IMR-90 (cell line): ENCODE data around the gene XKR3. TPM values are rescaled to one million over a fixed set of nuclear protein-coding genes. Genes with fewer than 3 reads are reported as not detected.
"Not testable (repeated sequence)": the region's sequence is repeated elsewhere in the genome, so short reads cannot be mapped to it uniquely, and the experiment has no call there.

Experiments used
- ATAC-seq: fragments of 200-7000 bp; cut with Tn5 transposase; 2 replicates; pipeline ENCODE4 v1.9.1; 2020; ENCODE audit warnings: low read depth, mild to moderate bottlenecking, moderate library complexity
- BruUV-seq: library from RNA; stranded (reverse); fragments of 400-500 nt; replicated peaks from 2 replicates; lab custom pipeline; 2021; lab: Mats Ljungman, UMichigan
- CTCF ChIA-PET: fragments of 300-600 bp; formaldehyde crosslinking; extraction: SDS; loops from one replicate; lab custom pipeline; 2021; ENCODE audit warnings: antibody characterized with exemption; lab: Yijun Ruan, JAX
- POLR2A ChIA-PET: fragments of 300-600 bp; sonication (Branson Sonifier 250); formaldehyde crosslinking; loops from one replicate; lab custom pipeline; 2022; ENCODE audit warnings: antibody characterized with exemption; ENCODE audit not compliant: unreplicated experiment; lab: Charles Lee
- DNase-seq: peaks from one replicate; pipeline ENCODE4 v3.0.0; 2013
- H2AFZ ChIP-seq: replicated peaks from 2 replicates; pipeline ENCODE3; 2013; ENCODE audit warnings: low read length, mild to moderate bottlenecking; ENCODE audit not compliant: poor library complexity
- H2AK5ac ChIP-seq: 2 replicates; pipeline ENCODE4 v1.6.1; 2013; ENCODE audit warnings: low read depth, low read length, inconsistent platforms
- H2AK9ac ChIP-seq: replicated peaks from 2 replicates; pipeline ENCODE3; 2013; ENCODE audit warnings: mild to moderate bottlenecking, low read depth, low read length, moderate library complexity; ENCODE audit not compliant: poor library complexity
- H2BK120ac ChIP-seq: 2 replicates; pipeline ENCODE4 v1.6.1; 2013; ENCODE audit warnings: low read depth, low read length, inconsistent platforms
- H2BK15ac ChIP-seq: 3 replicates; pipeline ENCODE4 v1.6.1; 2013; ENCODE audit warnings: low read depth, low read length, inconsistent platforms
- H2BK20ac ChIP-seq: 2 replicates; pipeline ENCODE4 v1.6.1; 2013; ENCODE audit warnings: low read depth, mild to moderate bottlenecking, inconsistent platforms, low read length, moderate library complexity
- H2BK5ac ChIP-seq: 2 replicates; pipeline ENCODE4 v1.6.1; 2013; ENCODE audit warnings: mild to moderate bottlenecking, low read depth, low read length, inconsistent platforms; ENCODE audit not compliant: poor library complexity, severe bottlenecking
- H3K14ac ChIP-seq: replicated peaks from 2 replicates; pipeline ENCODE4 v1.6.1; 2013; ENCODE audit warnings: low read depth, low read length, inconsistent platforms
- H3K18ac ChIP-seq: 2 replicates; pipeline ENCODE4 v1.6.1; 2013; ENCODE audit warnings: low read depth, low read length, control low read depth
- H3K23ac ChIP-seq: 2 replicates; pipeline ENCODE4 v1.6.1; 2013; ENCODE audit warnings: low read depth, low read length, inconsistent platforms
- H3K27ac ChIP-seq: 2 replicates; pipeline ENCODE4 v1.5.1; 2013; ENCODE audit warnings: mild to moderate bottlenecking, control low read depth, low read length; ENCODE audit not compliant: insufficient read depth
- H3K27me3 ChIP-seq: 2 replicates; pipeline ENCODE4 v1.6.1; 2013; ENCODE audit warnings: low read length; ENCODE audit not compliant: control insufficient read depth, insufficient read depth
- H3K36me3 ChIP-seq: 2 replicates; pipeline ENCODE4 v1.6.1; 2013; ENCODE audit warnings: low read length, mixed read lengths; ENCODE audit not compliant: control insufficient read depth, insufficient read depth
- H3K4ac ChIP-seq: 2 replicates; pipeline ENCODE4 v1.6.1; 2013; ENCODE audit warnings: low read depth, low read length, inconsistent platforms
- H3K4me1 ChIP-seq: 2 replicates; pipeline ENCODE4 v1.6.1; 2013; ENCODE audit warnings: low read length, mixed read lengths; ENCODE audit not compliant: control insufficient read depth, insufficient read depth
- H3K4me2 ChIP-seq: 2 replicates; pipeline ENCODE4 v1.6.1; 2013; ENCODE audit warnings: low read depth, mild to moderate bottlenecking, control low read depth, low read length, moderate library complexity
- H3K4me3 ChIP-seq: 2 replicates; pipeline ENCODE4 v1.5.1; 2013; ENCODE audit warnings: low read depth, mild to moderate bottlenecking, control low read depth, low read length, moderate library complexity; ENCODE audit not compliant: insufficient read depth
- H3K56ac ChIP-seq: 2 replicates; pipeline ENCODE4 v1.6.1; 2013; ENCODE audit warnings: low read length, inconsistent platforms; ENCODE audit not compliant: insufficient read depth; ENCODE audit errors: extremely low read depth
- H3K79me1 ChIP-seq, 2 experiments: 2 replicates each; pipeline ENCODE4 v1.6.1; 2013; ENCODE audit warnings: low read length in 2 of 2, inconsistent platforms in 1 of 2, low read depth in 1 of 2
- H3K9ac ChIP-seq: 2 replicates; pipeline ENCODE4 v1.6.1; 2013; ENCODE audit warnings: low read depth, low read length, control low read depth
- H3K9me1 ChIP-seq: 2 replicates; pipeline ENCODE4 v1.6.1; 2013; ENCODE audit warnings: low read length, inconsistent platforms; ENCODE audit not compliant: insufficient read depth
- H3K9me3 ChIP-seq: 2 replicates; pipeline ENCODE4 v1.6.1; 2013; ENCODE audit warnings: low read length; ENCODE audit not compliant: control insufficient read depth, insufficient read depth
- H4K20me1 ChIP-seq: 2 replicates; pipeline ENCODE4 v1.6.1; 2013; ENCODE audit warnings: low read length, inconsistent platforms; ENCODE audit not compliant: insufficient read depth
- H4K5ac ChIP-seq: 2 replicates; pipeline ENCODE4 v1.6.1; 2013; ENCODE audit warnings: mild to moderate bottlenecking, low read depth, low read length, control low read depth
- H4K8ac ChIP-seq, 2 experiments: 2 replicates each; pipeline ENCODE4 v1.6.1; 2013; ENCODE audit warnings: low read depth in 2 of 2, low read length in 2 of 2, control low read depth in 1 of 2, inconsistent platforms in 1 of 2
- H4K91ac ChIP-seq: 2 replicates; pipeline ENCODE4 v1.6.1; 2013; ENCODE audit warnings: low read depth, low read length, inconsistent platforms; ENCODE audit not compliant: insufficient read depth
- WGBS, 2 experiments: methylation state at CpG; one replicate each; pipeline versions ENCODE4 v1.1.5 to v1.1.7; 2013; ENCODE audit warnings: missing lambda C conversion rate in 2 of 2; ENCODE audit not compliant: insufficient read length in 1 of 2; ENCODE audit errors: extremely low coverage in 2 of 2; 5-methylcytosine and 5-hydroxymethylcytosine counted together
- dilution Hi-C: fragments of 300-500 bp; cut with HindIII; formaldehyde crosslinking; loops from one replicate; pipeline ENCODE4 v1.14.3; 2018; ENCODE audit warnings: low sequenced_read_pairs; ENCODE audit not compliant: unreplicated experiment
- in situ Hi-C: fragments of 300-500 bp; cut with MboI; formaldehyde crosslinking; loops from 3 replicates; pipeline ENCODE4 v1.14.3; 2019; ENCODE audit warnings: low sequenced_read_pairs, inconsistent platforms, mixed read lengths
- intact Hi-C: fragments of 100-400 bp; cut with micrococcal nuclease; formaldehyde crosslinking; loops from 2 replicates; pipeline ENCODE4 v1.10.0; 2022
- polyA plus RNA-seq, 3 experiments: library from polyadenylated mRNA; depleted of rRNA; stranded (reverse); fragments of >200 nt; gene quantifications; 2 replicates each; pipeline ENCODE4 v1.2.3, GENCODE V29; 2012; ENCODE audit warnings: low replicate concordance in 1 of 3
- total RNA-seq: library from RNA; depleted of rRNA; stranded (reverse); fragments of >200 nt; gene quantifications from 2 replicates; pipeline ENCODE4 v1.2.3, GENCODE V29; 2012

Gene XKR3
- total and polyA plus RNA-seq, 2 of the 4 experiments (the other 2 are of a cell fraction): not detected

GRCh38 chr22:16749282-16749681, 75.9 kb downstream of the XKR3 start:
- H3K27me3 ChIP-seq, H2BK15ac ChIP-seq, H2AFZ ChIP-seq, dilution Hi-C loops, H3K79me1 ChIP-seq, H3K56ac ChIP-seq, H3K9me3 ChIP-seq, H3K18ac ChIP-seq, POLR2A ChIA-PET, H3K9ac ChIP-seq, ATAC-seq, H4K91ac ChIP-seq, H3K9me1 ChIP-seq, H2BK120ac ChIP-seq, H2BK5ac ChIP-seq, H2AK5ac ChIP-seq, in situ Hi-C loops, H3K27ac ChIP-seq, intact Hi-C loops, CTCF ChIA-PET, H4K20me1 ChIP-seq, H3K4me1 ChIP-seq, H3K4ac ChIP-seq, BruUV-seq, H4K5ac ChIP-seq, DNase-seq, H3K4me3 ChIP-seq, H3K14ac ChIP-seq, H3K36me3 ChIP-seq, H2BK20ac ChIP-seq, H2AK9ac ChIP-seq, H4K8ac ChIP-seq, H3K4me2 ChIP-seq, H3K23ac ChIP-seq: not testable (repeated sequence)
- WGBS, 2 experiments: no CpG with 5 or more reads among the region's 4 CpGs

- H3K9me3 ChIP-seq, ATAC-seq, H3K27me3 ChIP-seq, BruUV-seq, H3K14ac ChIP-seq, H2BK20ac ChIP-seq, H3K4me1 ChIP-seq, H2BK5ac ChIP-seq, in situ Hi-C loops, H2AFZ ChIP-seq, H3K18ac ChIP-seq, H3K9me1 ChIP-seq, CTCF ChIA-PET, H3K27ac ChIP-seq, H4K8ac ChIP-seq, H3K36me3 ChIP-seq, H2BK120ac ChIP-seq, H3K23ac ChIP-seq, intact Hi-C loops, H4K20me1 ChIP-seq, H3K79me1 ChIP-seq, H2AK5ac ChIP-seq, H2BK15ac ChIP-seq, H3K4me2 ChIP-seq, H3K4me3 ChIP-seq, H3K4ac ChIP-seq, POLR2A ChIA-PET, H3K56ac ChIP-seq, dilution Hi-C loops, H3K9ac ChIP-seq, H4K91ac ChIP-seq, H4K5ac ChIP-seq, DNase-seq, H2AK9ac ChIP-seq: not testable (repeated sequence)
- WGBS, 2 experiments: 73% methylated on average over 16 of the region's 45 CpGs; no CpG with 5 or more reads in 1 of the 2 experiments
Measured at GRCh38 chr22:16748160-16748929, 76.9 kb downstream of the XKR3 start.
